ENCODE measurements around the gene ARID3A. TPM values are rescaled to one million over a fixed set of nuclear protein-coding genes. Genes with fewer than 3 reads are reported as not detected.

Gene ARID3A
- total RNA-seq, 1 experiment from 2014 or later = 5.6 TPM

- Histone ChIP-seq H3K36me3 (ENCODE audit: low read depth, low read length) (no peaks in the 10 kb centered on the region; the same call in 1 of the 2 replicates), H3K9me2 (replicated peaks; ENCODE audit: low read length) (no peaks in the 10 kb centered on the region)
These were observed 38.2 kb upstream of the ARID3A start for GRCh38 chr19:887599-887998.

GRCh38 chr19:888581-889385 is 37.1 kb upstream of the ARID3A start:
- peaks cover 15% of the 10 kb centered on the region for H3K79me2 ChIP-seq (ENCODE audit: low read length)
- H3K4me1 ChIP-seq (ENCODE audit: insufficient read depth, low read length) = peaks cover 8% of the 10 kb centered on the region; the same call in 1 of the 2 replicates
- POLR2A ChIA-PET (ENCODE audit: unreplicated experiment) = no interaction called here
- intact Hi-C loops (cut with micrococcal nuclease) = no loop called here
- H3F3A ChIP-seq (ENCODE audit: low read length, unreplicated experiment) = peaks cover 2% of the 10 kb centered on the region
- no peaks in the 10 kb centered on the region for H3K9me3 ChIP-seq (ENCODE audit: low read length)
- no peak overlapping the region for H2AFZ ChIP-seq (ENCODE audit: low read length)
- H3K4me2 ChIP-seq (ENCODE audit: low read length) = no peak overlapping the region
- H3K4me3 ChIP-seq (ENCODE audit: low read length) = no peak overlapping the region
- ATAC-seq (no peak), DNase-seq (no peak)
- H3K9ac ChIP-seq (ENCODE audit: low read length) = no peak overlapping the region
- no peak for TF ChIP-seq CTCF (conservative IDR thresholded peaks at IDR 0.05; ENCODE audit: low read depth, low read length)
- TF ChIP-seq EZH2 (IDR thresholded peaks at IDR 0.05; ENCODE audit: low read length, unreplicated experiment) = no peak
- no peaks in the 10 kb centered on the region for H4K20me1 ChIP-seq (ENCODE audit: low read length)
- CTCF ChIA-PET = no interaction called here
- no peak overlapping the region for H3K27ac ChIP-seq (ENCODE audit: low read length)
- no peaks in the 10 kb centered on the region for H3K27me3 ChIP-seq (ENCODE audit: low read length)
- no peaks in the 10 kb centered on the region for H3K9me2 ChIP-seq (replicated peaks; ENCODE audit: low read length)
- H3K36me3 ChIP-seq (ENCODE audit: low read depth, low read length) = no peaks in the 10 kb centered on the region; the same call in 1 of the 2 replicates
- BruUV-seq (replicated peaks) = no TSS peak

More at GRCh38 chr19:887599-887998, 38.2 kb upstream of the ARID3A start:
- H3K4me1 ChIP-seq (ENCODE audit: insufficient read depth, low read length) = peaks cover 9% of the 10 kb centered on the region; the same call in 1 of the 2 replicates
- H3K9me3 ChIP-seq (ENCODE audit: low read length) = no peaks in the 10 kb centered on the region
- no peaks in the 10 kb centered on the region for H3F3A ChIP-seq (ENCODE audit: low read length, unreplicated experiment)
- no peak overlapping the region for H3K9ac ChIP-seq (ENCODE audit: low read length)
- H2AFZ ChIP-seq (ENCODE audit: low read length) = no peak overlapping the region
- intact Hi-C loops (cut with micrococcal nuclease) = no loop called here
- POLR2A ChIA-PET (ENCODE audit: unreplicated experiment) = no interaction called here
- H3K27me3 ChIP-seq (ENCODE audit: low read length) = no peaks in the 10 kb centered on the region
- H3K79me2 ChIP-seq (ENCODE audit: low read length) = peaks cover 15% of the 10 kb centered on the region
- CTCF ChIA-PET = no interaction called here
- no TSS peak for BruUV-seq (replicated peaks)
- no peak overlapping the region for H3K4me2 ChIP-seq (ENCODE audit: low read length)
- H3K4me3 ChIP-seq (ENCODE audit: low read length) = no peak overlapping the region
- no peak for ATAC-seq
- no peak for TF ChIP-seq EZH2 (IDR thresholded peaks at IDR 0.05; ENCODE audit: low read length, unreplicated experiment)
- no peak for TF ChIP-seq EZH2phosphoT487 (IDR thresholded peaks at IDR 0.05; ENCODE audit: borderline replicate concordance, low read length)
- TF ChIP-seq CTCF (conservative IDR thresholded peaks at IDR 0.05; ENCODE audit: low read depth, low read length) = no peak
- no peaks in the 10 kb centered on the region for H4K20me1 ChIP-seq (ENCODE audit: low read length)
- H3K27ac ChIP-seq (ENCODE audit: low read length) = no peak overlapping the region
- DNase-seq = no peak

GRCh38 chr19:889662-890295 is 36.1 kb upstream of the ARID3A start:
- no peaks in the 10 kb centered on the region; the same call in 1 of the 2 replicates for H3K36me3 ChIP-seq (ENCODE audit: low read depth, low read length)
- peaks cover 3% of the 10 kb centered on the region for H3F3A ChIP-seq (ENCODE audit: low read length, unreplicated experiment)
- no peak overlapping the region for H2AFZ ChIP-seq (ENCODE audit: low read length)
- H3K27ac ChIP-seq (ENCODE audit: low read length) = no peak overlapping the region
- H4K20me1 ChIP-seq (ENCODE audit: low read length) = no peaks in the 10 kb centered on the region
- ChIA-PET POLR2A (ENCODE audit: unreplicated experiment) (no interaction called here), CTCF (no interaction called here)
- BruUV-seq (replicated peaks) = no TSS peak
- peaks cover 15% of the 10 kb centered on the region for H3K79me2 ChIP-seq (ENCODE audit: low read length)
- no peaks in the 10 kb centered on the region for H3K9me3 ChIP-seq (ENCODE audit: low read length)
- no peaks in the 10 kb centered on the region for H3K4me1 ChIP-seq (ENCODE audit: insufficient read depth, low read length)
- ATAC-seq (no peak), DNase-seq (no peak)
- intact Hi-C loops (cut with micrococcal nuclease) = no loop called here
- no peak for TF ChIP-seq EZH2phosphoT487 (IDR thresholded peaks at IDR 0.05; ENCODE audit: borderline replicate concordance, low read length)
- TF ChIP-seq EZH2 (IDR thresholded peaks at IDR 0.05; ENCODE audit: low read length, unreplicated experiment) = no peak
- no peak for TF ChIP-seq CTCF (conservative IDR thresholded peaks at IDR 0.05; ENCODE audit: low read depth, low read length)
- no peak overlapping the region for H3K9ac ChIP-seq (ENCODE audit: low read length)
- no peaks in the 10 kb centered on the region for H3K9me2 ChIP-seq (replicated peaks; ENCODE audit: low read length)
- H3K4me2 ChIP-seq (ENCODE audit: low read length) = no peak overlapping the region
- H3K4me3 ChIP-seq (ENCODE audit: low read length) = no peak overlapping the region
- H3K27me3 ChIP-seq (ENCODE audit: low read length) = no peaks in the 10 kb centered on the region
